ENCODE measurements around the gene ADAMTSL2.

The ADAMTSL2 gene

DNA sequence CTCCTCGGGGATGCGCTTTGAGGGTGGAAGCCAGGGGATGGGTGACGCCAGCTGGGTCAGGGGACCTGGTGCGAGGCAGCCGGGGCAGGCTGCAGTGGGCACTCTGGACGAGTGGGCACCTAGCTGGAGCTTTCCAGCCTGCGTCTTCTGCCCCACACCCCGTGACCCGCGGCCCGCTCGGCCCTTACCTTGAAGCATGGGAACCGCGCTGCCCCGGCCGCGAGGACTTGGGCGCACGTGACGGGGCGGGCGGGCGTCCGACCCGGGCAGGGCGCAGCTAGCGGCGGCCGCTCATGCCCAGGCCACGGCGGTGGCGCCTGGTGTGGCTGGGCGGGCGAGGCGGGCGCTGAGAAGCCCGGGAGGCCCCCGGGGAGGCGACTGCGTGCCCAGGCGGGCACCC lies 74.4 kb downstream of the ADAMTSL2 start:
- no peak for DNase-seq

GRCh38 chr9:133609311-133610098 lies 75.0 kb downstream of the ADAMTSL2 start, which contains the start of gene FAM163B:
TSS of gene FAM163B (minus strand) at chr9:133609389. CDS start at chr9:133580223, 29,166 bp downstream.
- no peak for DNase-seq

- DNase-seq, result no peak
Measured at GRCh38 chr9:133610845-133611244, 76.3 kb downstream of the ADAMTSL2 start.

DNA sequence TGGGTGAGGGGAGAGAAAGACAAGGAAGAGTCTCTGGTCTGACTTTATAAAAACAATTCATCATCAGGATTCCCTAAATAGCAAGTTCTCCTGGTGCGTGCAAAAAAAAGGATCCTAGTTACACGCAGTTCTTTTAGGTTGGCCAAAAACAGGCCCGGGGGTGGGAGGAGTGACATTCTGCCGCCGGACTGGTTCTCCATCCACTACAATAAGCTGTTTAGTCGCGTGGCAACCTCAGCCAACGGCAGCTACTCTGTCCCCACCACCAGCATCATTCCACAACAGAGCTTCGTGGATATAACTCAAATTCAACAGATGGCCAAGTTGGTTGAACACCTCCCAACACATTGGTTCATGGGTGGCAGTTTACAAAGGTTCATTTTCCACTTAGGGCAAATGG lies 77.5 kb downstream of the ADAMTSL2 start:
- DNase-seq, result no peak

DNA sequence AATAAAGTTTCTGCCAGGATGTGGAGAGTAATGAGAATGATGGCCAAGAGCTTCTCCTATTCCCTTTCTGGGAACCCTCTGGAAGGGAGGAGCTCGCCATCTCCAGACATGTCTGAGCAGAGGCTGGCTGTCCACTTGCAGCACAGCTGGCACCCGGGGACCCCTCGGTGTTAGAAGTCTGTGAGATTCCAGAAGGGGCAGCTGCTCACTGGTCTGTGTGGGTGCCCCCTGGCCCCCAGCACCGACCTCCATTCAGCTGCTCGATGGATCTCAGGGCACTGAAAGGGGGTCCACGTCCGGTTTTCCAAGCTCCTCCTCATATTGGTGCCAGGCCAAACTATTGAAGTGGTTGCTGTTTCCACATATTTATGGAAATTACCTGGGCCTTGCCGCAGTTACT lies 78.3 kb downstream of the ADAMTSL2 start:
- DNase-seq, result no peak

- DNase-seq, result no peak
Measured at GRCh38 chr9:133613432-133613831, 78.9 kb downstream of the ADAMTSL2 start.

GRCh38 chr9:133614056-133614455 lies 79.6 kb downstream of the ADAMTSL2 start:
- DNase-seq, result no peak

DNA sequence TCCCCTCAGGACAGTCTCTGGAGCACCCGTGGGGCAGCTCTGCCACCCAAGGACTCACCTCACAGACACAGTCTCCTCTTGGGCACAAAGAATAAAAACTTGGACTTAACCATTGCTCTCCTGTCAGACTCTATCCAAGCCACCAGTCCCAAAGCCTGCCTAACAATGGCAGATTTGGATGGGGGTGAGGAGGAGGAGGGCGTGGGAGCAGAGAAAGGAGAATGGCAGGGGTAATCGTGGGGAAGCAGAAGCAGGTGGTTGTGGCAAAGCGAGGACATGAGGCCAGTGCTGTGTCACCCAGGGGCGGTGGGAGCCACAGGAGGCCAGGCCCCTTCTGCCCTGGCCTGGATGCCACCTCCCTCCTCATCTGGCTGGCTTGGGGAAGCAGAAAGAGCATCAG lies 80.2 kb downstream of the ADAMTSL2 start:
- DNase-seq, result no peak

DNA sequence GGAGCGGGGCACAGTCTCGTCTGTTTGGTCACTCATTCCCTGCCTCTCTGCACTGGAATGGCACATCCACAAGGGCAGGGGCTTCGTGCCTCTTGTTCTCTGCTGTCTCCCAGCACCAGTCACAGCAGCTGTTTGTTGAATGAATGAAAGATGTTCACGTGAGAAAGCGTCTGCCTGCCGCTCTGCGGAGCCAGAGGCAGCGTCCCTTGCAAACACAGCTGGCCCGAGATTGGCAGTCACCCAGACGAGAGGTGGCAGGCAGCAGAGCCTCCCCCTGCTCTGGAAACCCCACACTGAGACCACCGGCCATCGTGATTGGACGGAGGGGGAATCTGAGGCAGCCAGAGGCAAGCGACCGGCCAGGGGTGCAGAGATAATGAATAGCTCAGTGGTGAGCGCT lies 80.7 kb downstream of the ADAMTSL2 start:
- DNase-seq, result no peak

DNA sequence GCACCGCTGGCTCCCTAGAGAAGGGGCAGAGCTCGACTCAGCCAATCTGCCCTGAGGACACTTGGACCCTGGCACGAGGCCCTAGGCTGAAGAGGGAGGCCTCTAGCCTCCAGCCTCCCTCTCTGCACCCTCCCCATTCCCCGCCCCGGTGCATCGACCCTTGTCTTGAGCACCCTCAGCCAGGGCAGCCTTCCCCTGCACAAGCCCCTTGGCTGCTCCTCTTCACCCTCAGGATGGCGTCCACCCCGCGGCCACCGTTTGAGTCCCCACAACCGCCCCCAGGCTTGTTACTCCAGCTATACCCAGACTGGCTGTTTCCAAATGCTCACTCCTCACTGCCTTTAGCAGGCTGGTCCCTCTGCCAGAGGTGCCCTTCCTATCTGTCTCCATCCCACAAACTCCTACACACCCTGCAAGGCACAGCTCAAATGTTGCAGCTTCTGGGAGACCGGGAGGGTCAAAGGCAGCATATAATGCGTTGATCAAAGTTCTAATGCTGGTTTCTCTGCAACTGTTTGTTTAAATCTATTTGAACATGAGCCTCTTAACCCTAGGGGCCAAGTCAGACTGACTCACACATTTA lies 81.2 kb downstream of the ADAMTSL2 start:
- DNase-seq, result no peak

- DNase-seq, result no peak
Measured at GRCh38 chr9:133616643-133617405, 82.3 kb downstream of the ADAMTSL2 start.

GRCh38 chr9:133618726-133619125 lies 84.2 kb downstream of the ADAMTSL2 start:
- DNase-seq, result no peak

DNA sequence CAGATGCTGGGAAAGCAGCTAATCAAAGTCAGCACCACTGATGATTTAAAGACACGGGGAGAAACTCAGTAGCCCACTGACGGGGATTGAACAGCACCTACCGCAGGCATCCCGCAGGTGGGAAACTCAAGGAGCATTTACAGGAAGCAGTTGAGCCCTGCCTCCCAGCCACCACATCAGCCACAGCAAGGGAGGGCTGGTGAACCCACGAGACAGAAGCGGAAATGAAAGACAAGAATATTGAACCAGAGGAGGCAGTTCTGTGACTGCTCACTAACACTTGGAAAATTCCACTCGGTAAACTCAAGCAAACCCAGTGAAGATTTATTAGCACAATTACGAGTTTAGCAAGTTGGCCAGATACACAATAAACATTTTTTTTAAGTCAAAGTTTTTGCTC lies 85.3 kb downstream of the ADAMTSL2 start:
- no peak for DNase-seq

DNA sequence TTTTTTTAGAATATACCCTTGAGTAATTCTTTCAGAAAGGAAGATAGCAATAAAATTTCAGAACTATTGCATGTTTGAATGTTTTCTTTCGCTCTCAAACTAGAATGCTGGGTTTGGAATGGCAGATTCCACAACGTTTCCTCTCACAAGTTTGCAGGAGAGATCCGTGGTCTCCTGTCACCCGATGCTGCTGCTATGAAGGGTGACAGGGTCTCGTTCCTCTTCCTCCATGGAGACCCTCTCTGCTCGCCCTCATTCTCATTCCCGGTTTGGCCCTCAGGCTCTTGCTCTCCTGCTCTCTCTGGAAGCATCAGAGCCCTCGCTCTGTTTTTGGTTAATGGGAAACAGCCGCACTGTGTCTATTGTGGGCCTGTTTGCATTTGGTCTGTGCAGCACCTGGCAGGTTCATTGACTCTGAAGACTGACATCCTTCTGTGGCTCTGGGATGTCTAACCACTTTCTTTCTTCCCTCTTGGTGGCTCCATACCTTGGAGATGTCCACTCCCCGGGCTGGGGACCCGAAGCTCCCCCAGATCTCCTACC lies 87.3 kb downstream of the ADAMTSL2 start:
- no peak for DNase-seq

GRCh38 chr9:133622555-133622954 lies 88.1 kb downstream of the ADAMTSL2 start:
- DNase-seq, result no peak

Data from 8988T (cell line).